GM10266 (cell line): ENCODE measurements around the gene SIGLEC15.

Experiments
- DNase-seq: peaks from one replicate; pipeline ENCODE4 v3.0.0; 2012; ENCODE audit errors: extremely low spot score
- CTCF ChIP-seq: IDR thresholded peaks from 2 replicates; pipeline ENCODE4 v1.5.1; 2012; ENCODE audit warnings: mild to moderate bottlenecking, low read depth; ENCODE audit not compliant: control insufficient read depth, insufficient read depth; ENCODE audit errors: missing control alignments

The SIGLEC15 gene

GRCh38 chr18:45860492-45860891 lies 35.0 kb downstream of the SIGLEC15 start:
- TF ChIP-seq CTCF, result no peak
- no peak for DNase-seq

- TF ChIP-seq CTCF, result no peak
- no peak for DNase-seq
These were observed 35.5 kb downstream of the SIGLEC15 start for GRCh38 chr18:45860971-45861370.

GRCh38 chr18:45861926-45862325 lies 36.5 kb downstream of the SIGLEC15 start:
- no peak for TF ChIP-seq CTCF
- no peak for DNase-seq

GRCh38 chr18:45863469-45863868 lies 38.0 kb downstream of the SIGLEC15 start:
- TF ChIP-seq CTCF, result no peak
- DNase-seq, result no peak

- TF ChIP-seq CTCF, result no peak
- DNase-seq, result no peak
These were observed 38.6 kb downstream of the SIGLEC15 start for GRCh38 chr18:45864081-45864480.

GRCh38 chr18:45865466-45865865 lies 40.0 kb downstream of the SIGLEC15 start:
- no peak for DNase-seq
- no peak for TF ChIP-seq CTCF

GRCh38 chr18:45870419-45870818 lies 44.9 kb downstream of the SIGLEC15 start:
- no peak for TF ChIP-seq CTCF
- no peak for DNase-seq
